A172 (cell line): ENCODE data around the gene BACE1. TPM values are rescaled to one million over a fixed set of nuclear protein-coding genes. Genes with fewer than 3 reads are reported as not detected.
"Not testable (repeated sequence)": the region's sequence is repeated elsewhere in the genome, so short reads cannot be mapped to it uniquely, and the experiment has no call there.

Experiments
- DNase-seq: peaks from one replicate; pipeline ENCODE4 v3.0.0-alpha.2; 2015; ENCODE audit warnings: low spot score
- total RNA-seq: library from RNA; depleted of rRNA; stranded (reverse); fragments of >200 nt; shearing (Covaris generic); gene quantifications from 2 replicates; pipeline ENCODE4 v1.2.3, GENCODE V29; 2014; rRNA removed

The BACE1 gene
- total RNA-seq, 1 experiment from 2014 or later: 13.2 TPM

DNA sequence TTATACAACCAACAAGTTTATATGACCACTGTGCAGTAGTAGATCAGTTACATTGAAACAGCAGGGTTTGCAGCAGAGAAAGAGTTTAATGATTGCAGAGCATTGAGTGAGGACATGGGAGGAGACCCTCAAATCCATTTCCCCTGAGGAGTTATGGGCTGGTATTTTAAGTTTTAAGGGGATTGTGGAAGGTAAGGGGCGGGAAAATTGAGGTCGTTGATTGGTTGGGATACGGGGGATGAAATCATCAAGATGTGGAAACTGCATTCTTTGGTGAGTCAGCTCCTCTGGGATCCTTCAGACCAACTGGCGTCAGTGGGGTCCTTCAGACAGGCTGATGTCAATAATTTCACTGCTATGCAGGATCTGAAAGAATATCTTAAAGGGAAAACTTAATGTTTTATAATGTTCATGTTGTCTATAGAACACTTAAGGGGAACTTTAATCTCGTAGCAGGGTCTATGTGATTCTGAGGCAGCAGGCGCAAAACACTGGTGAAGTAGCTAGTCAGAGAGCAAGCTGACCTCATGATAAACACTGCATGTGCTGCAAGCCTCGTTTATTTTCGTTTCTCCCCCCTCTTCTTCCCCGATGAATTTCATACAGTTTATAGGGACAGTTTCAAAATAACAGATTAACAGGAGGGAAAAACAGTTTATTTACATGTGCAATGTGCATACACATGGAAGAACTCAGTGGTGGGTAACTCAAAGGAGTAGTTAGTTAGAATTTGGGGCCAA lies 42.3 kb downstream of the BACE1 start:
- DNase-seq: peak; percentile 75

DNA sequence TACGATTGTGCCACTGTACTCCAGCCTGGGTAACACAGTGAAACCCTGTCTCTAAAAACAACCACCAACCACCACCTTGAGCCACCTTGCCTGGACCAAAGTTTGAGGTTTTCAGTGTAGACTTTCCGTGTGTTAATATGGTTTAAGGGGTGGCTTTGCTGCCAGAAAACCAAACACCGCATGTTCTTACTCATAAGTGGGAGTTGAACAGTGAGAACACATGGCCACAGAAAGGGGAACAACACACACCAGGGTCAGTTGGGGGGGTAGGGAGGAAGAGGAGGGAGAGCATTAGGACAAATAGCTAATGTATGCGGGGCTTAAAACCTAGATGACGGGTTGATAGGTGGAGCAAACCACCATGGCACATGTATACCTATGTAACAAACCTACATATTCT lies 43.9 kb downstream of the BACE1 start:
- DNase-seq: not testable (repeated sequence)

DNA sequence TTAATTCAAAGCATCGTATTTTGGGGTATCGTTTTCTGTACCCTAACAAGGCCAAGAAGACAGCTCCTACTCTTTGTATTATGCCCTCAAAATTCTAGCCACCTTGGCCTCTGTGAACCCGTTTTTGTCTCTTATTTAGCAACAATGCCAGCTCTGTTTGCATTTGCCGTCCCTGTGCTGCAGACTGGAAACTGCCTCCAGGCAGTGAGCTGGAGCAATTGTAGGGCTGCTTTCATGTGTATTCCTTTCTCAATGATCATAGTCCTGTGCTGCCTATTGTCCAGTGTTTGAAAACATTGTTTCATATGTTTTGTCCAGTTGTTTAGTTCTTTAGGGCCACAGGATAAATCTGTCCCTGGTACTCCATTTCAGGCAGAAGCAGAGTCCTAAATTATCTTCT lies 44.8 kb downstream of the BACE1 start:
- DNase-seq: no peak

DNA sequence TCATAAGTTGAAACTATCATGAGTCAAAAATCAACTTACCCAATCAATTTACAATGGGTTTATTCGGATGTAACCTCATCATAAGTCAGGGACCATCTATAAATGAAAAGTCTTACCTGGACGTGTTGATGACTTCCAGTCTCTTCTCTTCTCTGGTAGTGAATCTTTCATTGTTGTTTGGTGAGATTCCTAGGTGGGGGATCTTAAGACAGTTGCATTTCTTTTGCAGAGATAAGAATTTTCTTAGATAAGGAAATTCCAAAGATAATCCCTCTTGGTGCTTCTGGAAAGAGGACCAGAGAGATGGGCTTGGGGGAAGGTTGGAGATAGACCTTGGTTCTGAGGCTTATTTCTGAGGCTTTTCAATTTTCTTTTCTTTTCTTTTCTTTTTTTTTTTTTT lies 46.2 kb downstream of the BACE1 start:
- DNase-seq: no peak

DNA sequence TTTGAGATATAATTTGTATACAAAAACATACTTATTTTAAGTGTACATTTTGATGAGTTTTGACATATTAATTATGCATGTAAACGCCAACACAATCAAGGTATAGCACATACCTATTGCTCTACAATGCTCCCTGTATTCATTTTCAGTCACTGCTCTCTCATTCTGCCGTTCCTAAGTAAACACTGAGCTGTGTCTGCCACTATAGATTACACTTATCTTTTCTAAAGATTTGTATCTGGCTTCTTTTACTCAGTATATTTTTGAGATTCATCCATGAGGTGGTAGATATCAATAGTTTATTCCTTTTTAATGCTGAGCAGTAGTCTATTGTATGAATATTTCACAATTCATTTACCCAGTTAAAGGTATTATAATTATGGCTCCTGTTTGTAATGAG lies 50.3 kb downstream of the BACE1 start:
- DNase-seq: no peak

DNA sequence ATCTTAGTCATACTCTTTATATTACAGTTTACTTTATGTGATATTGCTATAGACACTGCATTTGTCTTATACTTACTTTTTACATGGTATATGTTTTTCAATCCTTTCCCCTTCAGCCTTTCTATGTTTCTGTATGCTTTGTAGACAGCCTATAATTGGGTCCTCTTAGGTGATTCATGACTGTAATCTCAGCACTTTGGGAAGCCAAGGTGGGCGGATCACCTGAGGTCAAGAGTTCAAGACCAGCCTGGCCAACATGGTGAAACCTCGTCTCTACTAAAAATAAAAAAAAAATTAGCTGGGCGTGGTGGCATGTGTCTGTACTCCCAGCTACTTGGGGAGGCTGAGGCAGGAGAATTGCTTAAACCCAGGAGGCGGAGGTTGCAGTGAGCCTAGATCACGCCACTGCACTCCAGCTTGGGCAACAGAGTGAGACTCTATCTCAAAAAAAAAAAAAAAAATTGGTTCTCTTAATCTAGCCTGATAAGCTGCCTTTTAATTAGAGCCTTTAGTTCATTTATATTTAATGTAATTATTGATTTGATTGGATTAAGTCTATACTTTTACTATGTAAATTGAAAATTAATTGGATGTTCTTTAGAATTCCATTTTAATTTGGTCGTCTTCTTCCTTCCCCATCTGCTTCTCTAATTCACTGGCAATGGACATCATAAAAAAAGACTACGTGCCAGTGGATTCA lies 51.3 kb downstream of the BACE1 start:
- not testable (repeated sequence) for DNase-seq

DNA sequence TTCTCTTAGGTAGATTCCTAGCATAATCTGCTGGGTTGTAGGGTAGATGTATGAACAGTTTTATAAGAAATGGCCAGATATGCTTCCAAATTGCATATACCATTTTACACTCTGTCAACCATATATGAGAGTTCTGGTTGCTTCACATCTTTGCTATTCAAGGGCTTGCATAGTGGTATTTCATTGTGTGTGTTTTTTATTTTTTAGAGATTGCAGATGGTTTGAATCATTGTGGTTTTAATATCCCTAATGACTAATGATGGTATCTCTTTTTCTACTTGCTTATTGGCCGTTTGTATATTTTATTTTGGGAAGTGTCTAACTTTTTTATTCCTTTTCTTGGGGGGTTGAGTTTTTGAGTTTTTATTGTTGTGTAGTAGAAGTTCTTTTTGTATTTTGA lies 56.6 kb downstream of the BACE1 start:
- DNase-seq: peak; percentile 26

DNA sequence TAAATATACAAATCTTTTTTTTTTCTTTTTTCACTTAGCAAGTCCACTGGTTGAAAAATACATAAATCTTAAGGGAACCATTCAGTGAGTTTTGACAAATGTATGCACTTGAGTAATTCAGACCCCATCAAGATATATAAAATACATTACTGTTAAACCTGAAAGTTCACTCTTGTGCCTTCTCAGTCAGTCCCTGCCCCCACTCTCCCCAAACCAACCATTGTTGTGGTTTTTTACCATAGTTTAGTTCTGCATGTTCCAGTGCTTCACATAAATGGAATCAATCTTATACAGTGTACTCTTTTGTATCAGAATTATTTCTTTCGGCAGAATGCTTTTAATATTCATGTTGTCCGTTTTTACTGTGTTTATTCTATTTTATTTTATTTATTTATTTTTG lies 57.5 kb downstream of the BACE1 start:
- DNase-seq: no peak

DNA sequence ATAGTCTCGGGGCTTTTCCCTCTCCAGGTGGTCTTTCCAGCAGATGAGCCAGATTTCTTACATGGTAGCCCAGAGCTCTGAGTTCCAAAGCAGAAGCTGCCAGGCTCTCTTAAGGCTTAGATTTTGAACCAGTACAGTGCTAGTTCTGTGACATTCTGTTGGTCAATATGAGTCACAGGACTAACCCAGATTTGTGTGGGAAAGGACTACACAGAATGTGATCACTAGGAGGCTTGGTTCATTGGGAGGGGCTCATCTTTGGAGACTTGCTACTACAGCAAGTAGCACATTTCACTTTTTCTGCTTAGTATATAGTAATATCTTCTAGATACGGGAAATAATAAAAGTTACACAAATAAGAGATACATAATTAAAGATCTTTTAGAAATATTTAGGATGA lies 59.5 kb downstream of the BACE1 start:
- DNase-seq: no peak

DNA sequence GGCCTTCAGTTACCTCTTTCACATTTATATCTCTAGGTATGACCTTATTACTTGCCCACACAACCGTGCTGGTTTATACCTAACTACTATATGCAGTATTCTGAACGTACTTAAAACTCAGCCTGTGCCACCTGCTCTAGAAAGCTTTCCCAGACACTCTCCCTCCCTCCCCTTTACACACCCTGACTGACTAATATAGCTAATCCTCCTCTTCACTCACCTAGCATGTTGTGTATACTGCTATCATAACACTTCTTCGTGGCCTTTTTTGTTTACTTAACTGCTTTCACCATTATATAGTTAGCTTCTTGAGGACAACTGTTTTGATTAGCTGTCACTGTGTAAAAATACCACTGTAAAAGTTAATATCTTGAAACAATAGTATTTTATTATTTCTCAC lies 60.1 kb downstream of the BACE1 start:
- DNase-seq: no peak

DNA sequence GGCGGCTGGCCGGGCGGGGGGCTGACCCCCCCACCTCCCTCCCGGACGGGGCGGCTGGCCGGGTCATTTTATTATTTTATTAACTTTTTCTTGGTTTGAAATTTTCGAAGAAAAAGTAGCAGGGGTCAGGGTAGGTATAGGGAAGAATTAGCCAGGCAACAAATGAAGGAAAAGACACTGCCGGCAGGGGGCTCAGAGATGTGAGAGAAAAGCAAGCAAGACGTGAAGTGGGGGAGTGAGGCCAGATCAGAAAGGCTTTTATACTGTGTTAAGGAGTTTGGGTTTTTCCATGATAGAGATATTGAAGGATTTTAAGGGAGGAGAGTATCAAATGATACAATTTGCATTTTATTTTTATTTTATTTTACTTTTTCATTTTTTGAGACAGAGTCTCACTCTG lies 64.5 kb downstream of the BACE1 start:
- DNase-seq: no peak

DNA sequence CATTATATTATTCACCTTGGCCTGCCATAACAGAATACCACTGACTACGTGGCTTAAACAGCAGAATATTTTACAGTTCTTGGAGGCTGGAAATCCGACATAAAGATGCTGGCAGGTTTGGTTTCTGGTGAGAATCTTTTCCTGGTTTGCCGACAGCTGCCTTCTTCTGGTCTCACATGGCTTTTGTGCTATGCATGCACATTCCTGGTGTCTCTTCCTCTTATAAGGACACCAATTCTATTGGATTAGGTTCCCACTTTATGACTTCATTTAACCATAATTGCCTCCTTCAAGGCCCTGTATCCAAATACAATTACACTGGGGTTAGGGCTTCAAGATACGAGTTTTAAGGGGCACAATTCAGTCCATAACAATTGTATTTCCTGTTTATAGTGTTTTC lies 66.5 kb downstream of the BACE1 start:
- DNase-seq: no peak

DNA sequence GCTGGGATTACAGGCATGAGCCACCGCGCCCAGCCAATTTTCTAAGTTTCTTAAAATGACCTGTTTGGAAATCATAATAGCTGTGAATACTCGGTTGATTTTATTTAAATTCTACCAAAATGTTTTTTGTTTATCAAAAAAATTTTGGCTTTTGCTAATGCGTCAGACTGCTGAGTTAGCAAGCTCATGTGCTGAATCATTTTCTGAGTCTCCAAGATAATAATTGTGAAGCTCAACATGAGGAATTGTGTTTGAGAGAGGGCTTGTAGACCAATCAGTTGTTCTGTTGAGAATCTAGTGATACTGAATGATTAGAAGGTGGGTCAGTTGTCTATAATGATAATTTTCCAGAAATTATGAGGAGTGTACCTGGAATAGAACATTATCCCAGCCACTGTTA lies 67.7 kb downstream of the BACE1 start:
- no peak for DNase-seq

DNA sequence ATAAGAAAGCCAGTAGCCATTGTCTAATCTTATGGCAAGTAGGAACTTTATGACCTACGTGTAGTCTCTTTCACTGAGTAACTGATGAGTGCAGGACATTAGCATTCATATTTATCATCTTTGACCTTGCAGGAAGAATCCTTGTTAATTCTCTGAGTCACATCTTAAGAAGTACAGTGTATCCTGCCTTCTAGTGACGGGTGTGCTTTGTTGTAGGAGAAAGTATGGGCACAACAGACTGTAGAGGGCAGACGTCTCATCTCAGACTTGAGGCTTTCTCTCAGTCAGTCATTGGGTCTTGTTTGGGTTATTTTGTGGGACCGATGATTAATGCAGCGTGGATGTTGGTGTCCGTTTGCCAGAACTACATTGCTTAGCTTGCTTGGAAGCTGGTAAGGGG lies 76.8 kb downstream of the BACE1 start:
- peak; percentile 89 for DNase-seq

DNA sequence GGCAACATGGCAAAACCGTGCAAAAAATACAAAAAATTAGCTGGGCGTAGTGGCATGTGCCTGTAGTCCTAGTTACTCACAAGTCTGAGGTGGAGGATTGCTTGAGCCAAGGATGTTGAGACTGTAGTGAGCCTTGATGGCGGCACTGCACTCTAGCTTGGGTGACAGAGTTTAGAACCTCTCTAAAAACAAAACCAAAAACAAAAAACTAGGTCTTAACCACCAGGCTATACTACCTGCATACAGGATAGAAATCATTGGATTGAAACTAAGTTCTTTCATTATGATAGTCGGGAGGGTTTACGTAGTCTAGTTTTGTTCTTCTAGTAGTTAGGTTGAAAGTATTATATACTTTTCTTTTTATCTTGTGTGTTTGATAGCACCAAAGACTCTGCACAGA lies 77.8 kb downstream of the BACE1 start:
- DNase-seq: no peak

Other genes with a start within 250 kb of the BACE1 start
- 4.1 and 6.9 TPM in 2 replicates for gene SIK3, start 217.8 kb downstream of the BACE1 start, total RNA-seq
- 84.3 and 91.6 TPM in 2 replicates for gene PAFAH1B2, start 172.0 kb downstream of the BACE1 start, total RNA-seq
- 3.1 and 3.6 TPM in 2 replicates for gene SIDT2, start 137.5 kb downstream of the BACE1 start, total RNA-seq
- 48.3 and 102 TPM in 2 replicates for gene TAGLN, start 116.9 kb downstream of the BACE1 start, total RNA-seq
- gene PCSK7, start 84.2 kb downstream of the BACE1 start, total RNA-seq: 21.3 and 24.1 TPM in 2 replicates
- 5.1 and 10.4 TPM in 2 replicates for gene RNF214, start 83.6 kb downstream of the BACE1 start, total RNA-seq
- gene BACE1-AS, start 24.9 kb downstream of the BACE1 start, total RNA-seq: 1.2 and 3.2 TPM in 2 replicates
- gene CEP164, start 11.6 kb upstream of the BACE1 start, total RNA-seq: 12.6 and 16.6 TPM in 2 replicates